NB4 (cell line): ENCODE data around the gene TDRD10.

Experiments
- POLR2A ChIP-seq: IDR thresholded peaks from 2 replicates; pipeline ENCODE4 v1.6.1; 2011; ENCODE audit warnings: mild to moderate bottlenecking; ENCODE audit not compliant: insufficient read length; ENCODE audit errors: extremely low read depth
- TF ChIP-seq, protein P1 (sequence below): IDR thresholded peaks from one replicate; pipeline ENCODE4 v1.5.1; 2012; ENCODE audit warnings: low read depth, low read length

DNA sequence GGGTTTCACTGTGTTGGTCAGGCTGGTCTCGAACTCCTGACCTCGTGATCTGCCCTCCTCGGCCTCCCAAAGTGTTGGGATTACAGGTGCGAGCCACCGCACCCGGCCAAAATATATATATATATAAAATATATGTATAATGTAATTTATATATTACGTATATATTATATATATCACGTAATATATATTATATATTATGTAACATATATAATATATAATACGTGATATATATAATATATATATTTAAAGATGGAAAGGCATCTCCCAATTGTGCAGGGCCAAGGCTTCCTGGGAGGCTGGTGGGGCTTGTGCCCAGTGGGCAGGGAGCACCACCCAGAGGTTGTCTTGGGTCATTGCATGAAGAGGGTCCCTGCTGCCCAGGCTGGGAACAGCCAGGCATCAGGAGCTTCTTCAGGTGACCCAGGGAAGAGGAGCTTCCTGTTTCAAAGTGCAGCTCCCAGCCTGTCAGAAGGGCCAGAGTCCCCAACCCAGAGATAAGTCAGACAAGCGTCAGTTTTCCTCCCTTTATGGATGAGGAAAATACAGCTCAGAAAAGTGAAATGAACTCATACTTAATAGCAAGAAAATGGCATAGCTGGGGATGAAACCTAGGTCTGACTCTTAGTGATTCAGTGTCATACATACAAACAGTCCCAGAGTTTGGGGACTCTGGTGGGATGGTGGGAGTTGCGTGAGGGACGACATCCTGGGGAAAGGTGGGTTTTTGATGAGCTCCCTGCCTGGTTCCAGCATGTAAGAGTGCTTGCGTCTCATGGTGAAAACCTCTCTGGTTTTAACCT lies 44.4 kb downstream of the TDRD10 start:
- TF ChIP-seq, protein P1, sequence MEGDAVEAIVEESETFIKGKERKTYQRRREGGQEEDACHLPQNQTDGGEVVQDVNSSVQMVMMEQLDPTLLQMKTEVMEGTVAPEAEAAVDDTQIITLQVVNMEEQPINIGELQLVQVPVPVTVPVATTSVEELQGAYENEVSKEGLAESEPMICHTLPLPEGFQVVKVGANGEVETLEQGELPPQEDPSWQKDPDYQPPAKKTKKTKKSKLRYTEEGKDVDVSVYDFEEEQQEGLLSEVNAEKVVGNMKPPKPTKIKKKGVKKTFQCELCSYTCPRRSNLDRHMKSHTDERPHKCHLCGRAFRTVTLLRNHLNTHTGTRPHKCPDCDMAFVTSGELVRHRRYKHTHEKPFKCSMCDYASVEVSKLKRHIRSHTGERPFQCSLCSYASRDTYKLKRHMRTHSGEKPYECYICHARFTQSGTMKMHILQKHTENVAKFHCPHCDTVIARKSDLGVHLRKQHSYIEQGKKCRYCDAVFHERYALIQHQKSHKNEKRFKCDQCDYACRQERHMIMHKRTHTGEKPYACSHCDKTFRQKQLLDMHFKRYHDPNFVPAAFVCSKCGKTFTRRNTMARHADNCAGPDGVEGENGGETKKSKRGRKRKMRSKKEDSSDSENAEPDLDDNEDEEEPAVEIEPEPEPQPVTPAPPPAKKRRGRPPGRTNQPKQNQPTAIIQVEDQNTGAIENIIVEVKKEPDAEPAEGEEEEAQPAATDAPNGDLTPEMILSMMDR, result peak; percentile 84
- TF ChIP-seq POLR2A, result no peak
